Thyroid gland (tissue), 4 donors: Measurements from ENCODE around the gene MYT1.

Source experiments
- CTCF ChIP-seq, 6 experiments: fragments of 200-600 bp in 3 of 6; fragments of 450-650 bp in 3 of 6; sonication (generic) in 3 of 6; IDR thresholded peaks; one replicate each; pipeline ENCODE4 v1.5.1; 2016 to 2019; ENCODE audit warnings: antibody characterized with exemption in 6 of 6, mild to moderate bottlenecking in 2 of 6, inconsistent platforms in 1 of 6, moderate library complexity in 1 of 6
- POLR2A ChIP-seq, 2 donors: fragments of 450-650 bp; IDR thresholded peaks; one replicate each; pipeline ENCODE4 v1.6.1; 2017; ENCODE audit warnings: antibody characterized with exemption in 2 of 2, mild to moderate bottlenecking in 2 of 2, moderate library complexity in 1 of 2

DNA sequence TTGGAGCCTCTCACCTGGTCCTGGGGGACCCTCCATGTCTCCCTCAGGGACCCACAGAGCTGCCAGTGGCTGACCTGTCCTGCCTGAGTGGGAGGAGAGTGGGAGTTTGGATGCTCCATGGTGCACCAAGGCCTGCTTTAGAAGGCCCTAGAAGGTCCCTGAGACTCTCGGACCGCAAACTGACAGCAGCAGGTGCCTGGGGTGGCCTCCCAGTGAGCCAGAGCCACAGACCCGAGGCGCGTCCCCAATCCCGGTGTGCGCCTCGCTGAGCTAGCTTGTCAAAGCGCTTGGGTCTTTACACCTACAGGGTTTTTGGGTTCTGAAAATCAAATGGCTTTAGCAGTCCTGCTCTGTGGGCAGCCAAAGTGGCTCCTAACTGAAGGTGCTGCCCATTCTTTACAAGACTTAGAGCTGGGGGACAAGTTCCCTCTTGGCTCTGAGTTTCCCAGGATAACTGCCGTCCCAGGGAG lies 4.9 kb downstream of the MYT1 start:
- TF ChIP-seq POLR2A (IDR thresholded peaks at IDR 0.05): no peak
- TF ChIP-seq CTCF (IDR thresholded peaks at IDR 0.05): no peak
